ENCODE measurements around the gene KLHDC3. TPM values are rescaled to one million over a fixed set of nuclear protein-coding genes. Genes with fewer than 3 reads are reported as not detected.

The KLHDC3 gene
- total RNA-seq, 2 experiments from 2014 or later = 64.6 to 68.7 TPM

DNA sequence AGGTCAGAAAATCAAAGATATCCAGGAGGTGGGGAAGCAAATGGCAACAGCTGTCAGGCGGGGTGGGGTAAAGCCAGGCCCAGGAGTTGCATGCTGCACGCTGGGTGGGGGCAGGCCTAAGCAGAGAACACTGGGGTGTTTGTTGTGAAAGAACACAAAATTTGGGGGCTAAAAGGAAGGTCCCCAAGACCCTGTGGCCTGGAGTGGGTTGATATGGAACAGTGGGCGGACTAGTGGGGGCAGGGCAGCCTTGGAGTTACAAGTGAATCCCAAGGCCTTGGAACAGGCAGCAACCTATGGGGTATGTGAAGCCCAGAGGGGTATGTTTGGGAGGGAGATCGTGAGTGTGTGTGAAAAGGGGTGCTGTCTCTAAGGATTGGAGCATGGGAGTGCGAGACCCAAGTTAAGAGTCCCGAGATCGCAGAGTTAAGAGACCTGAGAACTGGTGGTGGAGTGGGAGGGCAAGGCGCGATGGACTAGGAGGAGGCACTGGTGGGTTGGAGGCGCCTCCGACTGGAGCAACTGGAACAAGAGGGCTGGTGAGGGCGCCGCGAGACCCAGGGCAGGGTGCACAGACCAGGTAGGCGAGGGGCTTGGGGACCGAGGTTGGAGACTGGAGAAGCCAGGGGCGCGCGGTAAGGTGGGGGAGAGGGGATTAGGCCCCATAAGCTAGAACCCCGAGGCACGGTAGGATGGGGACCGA lies 38.9 kb downstream of the KLHDC3 start:
- H3K4me3 Mint-ChIP-seq = peak overlapping the region; percentile 96
- peak overlapping the region; percentile 93 for H3K27ac Mint-ChIP-seq
- H3K36me3 Mint-ChIP-seq (ENCODE audit: low read depth) = peaks cover 55% of the 10 kb centered on the region
- H3K4me1 Mint-ChIP-seq = peaks cover 47% of the 10 kb centered on the region
- no peak for DNase-seq
- H3K27me3 Mint-ChIP-seq = no peaks in the 10 kb centered on the region
- ChIA-PET POLR2A (interaction anchor here (0.6 to 4.4 kb wide), 17 partner anchors 8 to 331 kb away, joined by 3 to 27 read pairs (median 4); partner anchors contain the start of genes KLHDC3, MEA1, PEX6 and RPL7L1), CTCF (interaction anchor here (1.0 to 2.0 kb wide), 6 partner anchors 19 to 124 kb away, joined by 3 to 7 read pairs (median 4); partner anchors contain the start of genes CNPY3 and KLHDC3)
- no peaks in the 10 kb centered on the region for H3K9me3 Mint-ChIP-seq

DNA sequence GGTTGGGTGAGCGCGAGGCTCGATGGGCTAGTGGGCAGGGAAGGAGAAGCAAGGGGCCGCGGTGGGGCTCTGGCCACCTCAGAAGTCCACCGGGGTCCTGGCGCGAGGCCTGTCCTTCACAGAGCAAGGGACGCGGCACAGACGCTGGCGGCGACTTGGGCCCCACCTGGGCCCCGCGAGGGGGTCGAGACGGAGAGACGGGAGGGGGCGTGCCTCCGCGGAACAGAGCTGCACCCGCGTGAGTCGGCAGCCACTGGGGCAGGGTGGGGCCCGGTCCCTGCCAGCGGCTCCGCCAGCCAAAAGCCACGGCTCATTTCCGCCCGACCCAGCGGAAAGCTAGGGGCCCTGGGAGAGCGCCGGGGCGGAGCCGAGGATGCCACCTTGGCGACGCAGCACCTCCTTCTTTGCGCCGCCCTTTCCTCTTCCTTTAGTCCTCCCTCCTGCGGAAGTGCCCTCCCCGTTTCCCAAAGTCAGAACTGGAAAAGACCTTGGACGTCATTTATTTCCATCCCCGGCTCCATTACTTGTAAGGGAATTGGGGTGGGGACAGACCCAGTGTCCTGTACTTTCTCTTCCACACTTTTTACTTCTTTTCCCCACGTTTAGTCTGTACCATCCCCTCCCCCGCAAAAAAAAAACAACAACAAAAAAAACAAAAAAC lies 39.6 kb downstream of the KLHDC3 start, which contains the start of gene CUL7:
Gene CUL7 (minus strand): TSS at position 307 of the 661 bp plus-strand sequence. CDS start 1,063 bp downstream, outside the sequence.
- peaks cover 54% of the 10 kb centered on the region for H3K4me1 Mint-ChIP-seq
- H3K36me3 Mint-ChIP-seq (ENCODE audit: low read depth) = peaks cover 52% of the 10 kb centered on the region
- POLR2A ChIA-PET = interaction anchor here (0.6 to 4.4 kb wide), 25 partner anchors 9 to 490 kb away, joined by 3 to 27 read pairs (median 3); partner anchors contain the start of genes CNPY3, DNPH1, KLHDC3 and MEA1
- peak within 1 kb of the TSS; percentile 96 for H3K4me3 Mint-ChIP-seq
- DNase-seq = peak; percentile 95
- no peaks in the 10 kb centered on the region for H3K9me3 Mint-ChIP-seq
- peak within 1 kb of the TSS; percentile 93 for H3K27ac Mint-ChIP-seq
- CTCF ChIA-PET = interaction anchor here (0.6 to 2.0 kb wide), 8 partner anchors 21 to 345 kb away, joined by 3 to 7 read pairs (median 4); partner anchors contain the start of genes CNPY3 and KLHDC3
- no peaks in the 10 kb centered on the region for H3K27me3 Mint-ChIP-seq

DNA sequence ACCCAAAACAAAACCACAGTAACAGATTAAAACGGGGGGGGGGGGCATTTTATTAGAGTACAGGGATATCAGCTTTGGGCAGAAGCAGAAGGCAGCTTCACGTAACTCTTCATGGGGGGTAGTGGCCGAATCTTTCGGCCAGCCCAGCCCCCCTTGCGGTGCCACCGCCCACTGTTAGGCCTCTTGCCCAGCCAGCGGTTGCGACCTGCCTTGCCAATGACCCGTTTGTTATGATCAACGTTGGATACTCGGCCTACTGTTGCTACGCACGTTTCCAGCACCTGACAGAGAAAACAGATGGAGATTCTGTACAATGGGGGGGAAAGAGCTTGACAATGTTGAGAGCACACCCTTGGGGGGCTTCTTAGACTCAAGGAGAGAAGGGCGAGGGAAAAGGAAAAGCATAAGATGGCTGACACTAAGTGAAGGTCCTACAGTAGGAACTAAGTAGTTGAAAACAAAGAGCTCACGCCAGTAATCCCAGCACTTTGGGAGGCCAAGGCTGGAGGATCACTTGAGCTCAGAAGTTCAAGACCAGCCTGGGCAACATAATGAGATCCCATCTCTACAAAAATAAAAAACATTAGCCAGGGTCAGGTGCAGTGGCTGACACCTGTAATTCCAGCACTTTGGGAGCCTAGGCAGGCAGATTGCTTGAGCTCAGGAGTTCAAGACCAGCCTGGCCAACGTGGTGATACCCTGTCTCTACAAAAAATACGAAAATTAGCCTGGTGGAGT lies 40.3 kb downstream of the KLHDC3 start:
- Mint-ChIP-seq H3K4me3 (peak overlapping the region; percentile 96), H3K4me1 (peaks cover 59% of the 10 kb centered on the region), H3K27ac (peak overlapping the region; percentile 93), H3K9me3 (no peaks in the 10 kb centered on the region), H3K36me3 (ENCODE audit: low read depth) (peaks cover 52% of the 10 kb centered on the region), H3K27me3 (no peaks in the 10 kb centered on the region)
- ChIA-PET POLR2A (interaction anchor here (0.6 to 4.4 kb wide), 23 partner anchors 9 to 491 kb away, joined by 3 to 27 read pairs (median 4); partner anchors contain the start of genes CNPY3, DNPH1, KLHDC3 and MEA1), CTCF (interaction anchor here (0.5 to 2.0 kb wide), 10 partner anchors 20 to 344 kb away, joined by 3 to 7 read pairs (median 4); partner anchors contain the start of genes CNPY3, KLHDC3 and RPL7L1)
- DNase-seq = no peak

DNA sequence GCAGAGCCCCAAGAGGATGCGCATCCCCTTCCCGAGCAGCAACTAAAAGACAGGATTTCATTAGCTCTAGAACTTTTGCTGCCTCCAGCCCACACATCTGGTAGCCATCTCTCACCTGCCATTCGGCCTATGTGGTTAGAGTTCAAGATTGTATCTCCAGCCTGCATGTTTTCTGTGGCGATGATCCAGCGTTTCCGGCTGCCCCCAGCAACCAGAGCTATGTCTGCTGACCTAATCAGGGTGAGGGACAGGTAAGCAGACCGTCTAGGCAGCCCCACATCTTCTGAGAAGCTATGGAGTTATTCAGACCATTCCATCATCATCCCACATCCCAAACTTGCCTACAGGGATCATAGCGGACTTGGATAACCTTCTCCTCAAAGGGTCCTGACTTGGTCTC lies 41.9 kb downstream of the KLHDC3 start:
- Mint-ChIP-seq H3K9me3 (no peaks in the 10 kb centered on the region), H3K4me1 (peaks cover 65% of the 10 kb centered on the region), H3K27ac (no peak overlapping the region), H3K4me3 (no peak overlapping the region), H3K27me3 (no peaks in the 10 kb centered on the region), H3K36me3 (ENCODE audit: low read depth) (peaks cover 38% of the 10 kb centered on the region)
- ChIA-PET CTCF (no interaction called here), POLR2A (interaction anchor here (1.2 to 3.4 kb wide), 2 partner anchors 42 to 87 kb away, joined by 5 to 18 read pairs; partner anchors contain the start of genes KLHDC3 and MEA1)
- no peak for DNase-seq

DNA sequence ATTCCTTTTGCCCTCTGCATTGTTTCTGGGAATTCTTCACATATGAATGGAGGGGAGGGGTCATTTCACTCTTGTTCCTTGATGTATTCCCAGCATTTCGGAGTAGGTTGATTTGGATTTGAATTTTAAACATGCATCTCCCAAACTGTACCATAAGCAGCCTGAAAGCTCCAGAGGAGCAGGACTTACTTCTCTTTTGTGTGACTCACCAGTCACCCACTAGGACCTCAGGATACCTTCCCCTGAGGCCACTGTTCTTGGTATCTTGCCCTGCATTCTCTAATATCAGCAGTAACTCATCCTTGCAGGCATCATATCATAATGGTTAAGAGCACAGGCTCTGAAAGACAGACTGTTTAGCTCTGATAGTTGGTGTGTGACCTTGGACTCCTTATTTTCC lies 44.5 kb downstream of the KLHDC3 start:
- Mint-ChIP-seq H3K4me1 (peaks cover 48% of the 10 kb centered on the region), H3K36me3 (ENCODE audit: low read depth) (peaks cover 22% of the 10 kb centered on the region), H3K27me3 (no peaks in the 10 kb centered on the region), H3K4me3 (peak overlapping the region; percentile 86), H3K27ac (peak overlapping the region; percentile 88), H3K9me3 (no peaks in the 10 kb centered on the region)
- DNase-seq = no peak
- ChIA-PET POLR2A (interaction anchor here (1.0 to 2.9 kb wide), 11 partner anchors 8 to 129 kb away, joined by 3 to 15 read pairs (median 6); partner anchors contain the start of genes CNPY3, CUL9, KLHDC3 and MEA1), CTCF (interaction anchor here (1.0 to 1.4 kb wide), 2 partner anchors 85 to 113 kb away, joined by 3 to 4 read pairs; no protein-coding TSS in a partner anchor)

GRCh38 chr6:43059168-43060033 lies 45.4 kb downstream of the KLHDC3 start, which contains the start of the genes KLC4 and MRPL2:
Gene KLC4, plus strand, starts transcription at chr6:43059631. Its CDS starts 1,705 bp downstream, at chr6:43061336.
Gene MRPL2, minus strand, starts transcription at chr6:43059434. Its CDS starts 53 bp downstream, at chr6:43059381.
- H3K27me3 Mint-ChIP-seq = no peaks in the 10 kb centered on the region
- CTCF ChIA-PET = interaction anchor here (0.6 to 1.4 kb wide), 5 partner anchors 38 to 130 kb away, joined by 3 to 4 read pairs (median 3); partner anchors contain the start of gene RRP36
- peaks cover 41% of the 10 kb centered on the region for H3K4me1 Mint-ChIP-seq
- no peaks in the 10 kb centered on the region for H3K9me3 Mint-ChIP-seq
- H3K4me3 Mint-ChIP-seq = peak within 1 kb of the TSS; percentile 86
- H3K36me3 Mint-ChIP-seq (ENCODE audit: low read depth) = peaks cover 17% of the 10 kb centered on the region
- peak within 1 kb of the TSS; percentile 88 for H3K27ac Mint-ChIP-seq
- DNase-seq = peak; percentile 99
- POLR2A ChIA-PET = interaction anchor here (0.9 to 2.9 kb wide), 12 partner anchors 9 to 277 kb away, joined by 3 to 15 read pairs (median 6); partner anchors contain the start of genes CNPY3, CUL9, KLHDC3 and MEA1

DNA sequence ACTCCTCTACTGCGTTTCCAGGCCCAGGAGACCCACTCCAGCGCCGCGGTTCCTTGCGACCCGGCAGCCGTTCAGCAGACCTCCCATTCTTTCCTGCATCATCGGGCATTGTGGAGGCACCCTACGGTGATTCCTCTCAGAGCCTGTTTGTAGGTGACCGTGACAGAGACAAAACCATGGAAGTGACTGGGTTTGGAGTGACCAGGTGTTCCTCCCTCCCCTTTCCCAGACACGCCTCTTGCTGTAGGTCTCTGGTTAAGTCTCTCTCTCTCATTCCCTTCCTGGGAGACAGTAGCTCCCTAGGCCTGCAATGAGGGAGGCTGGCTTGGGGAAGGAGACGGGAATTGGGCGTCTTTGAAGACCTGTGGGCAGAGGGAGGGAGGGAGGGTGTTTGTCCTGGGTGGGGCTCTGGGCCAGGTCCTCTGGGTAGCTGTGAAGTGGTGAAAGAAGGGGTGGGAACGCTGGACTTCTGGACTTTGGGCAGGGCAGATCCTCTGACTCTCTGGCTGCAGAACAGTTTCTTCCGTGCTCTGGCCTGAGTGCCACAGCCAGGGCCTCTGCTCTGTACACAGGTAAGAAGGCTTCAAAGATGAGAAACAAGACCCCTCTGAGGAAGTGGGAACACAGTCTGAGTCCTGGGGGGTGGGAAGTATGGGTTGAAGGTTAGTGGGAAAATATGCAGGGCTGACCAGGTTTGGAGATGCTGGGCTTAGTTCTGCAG lies 46.1 kb downstream of the KLHDC3 start:
- Mint-ChIP-seq H3K4me3 (peak overlapping the region; percentile 86), H3K36me3 (ENCODE audit: low read depth) (peaks cover 17% of the 10 kb centered on the region), H3K27me3 (no peaks in the 10 kb centered on the region), H3K9me3 (no peaks in the 10 kb centered on the region), H3K27ac (peak overlapping the region; percentile 88), H3K4me1 (peaks cover 41% of the 10 kb centered on the region)
- ChIA-PET POLR2A (interaction anchor here (0.7 to 2.9 kb wide), 9 partner anchors 10 to 277 kb away, joined by 3 to 15 read pairs (median 5); partner anchors contain the start of genes CNPY3, KLHDC3, MEA1 and PPP2R5D), CTCF (interaction anchor here (0.7 to 1.8 kb wide), 2 partner anchors 83 to 115 kb away, joined by 3 to 4 read pairs; no protein-coding TSS in a partner anchor)
- no peak for DNase-seq

- Mint-ChIP-seq H3K27me3 (no peaks in the 10 kb centered on the region), H3K27ac (no peak overlapping the region), H3K9me3 (no peaks in the 10 kb centered on the region), H3K4me1 (peaks cover 38% of the 10 kb centered on the region), H3K4me3 (peak overlapping the region; percentile 86), H3K36me3 (ENCODE audit: low read depth) (peaks cover 10% of the 10 kb centered on the region)
- no peak for DNase-seq
- ChIA-PET CTCF (interaction anchor here (1.8 kb wide), 1 partner anchor 83 kb away, joined by 4 read pairs; no protein-coding TSS in a partner anchor), POLR2A (interaction anchor here (0.7 to 2.9 kb wide), 3 partner anchors 62 to 278 kb away, joined by 3 to 15 read pairs (median 3); partner anchors contain the start of gene CNPY3)
Measured at GRCh38 chr6:43060755-43061633, 46.9 kb downstream of the KLHDC3 start.

GRCh38 chr6:43061861-43062260 lies 47.8 kb downstream of the KLHDC3 start:
- DNase-seq = no peak
- Mint-ChIP-seq H3K27ac (no peak overlapping the region), H3K36me3 (ENCODE audit: low read depth) (peaks cover 6% of the 10 kb centered on the region), H3K27me3 (no peaks in the 10 kb centered on the region), H3K4me1 (peaks cover 34% of the 10 kb centered on the region), H3K9me3 (no peaks in the 10 kb centered on the region), H3K4me3 (no peak overlapping the region)
- ChIA-PET POLR2A (no interaction called here), CTCF (interaction anchor here (1.8 kb wide), 1 partner anchor 82 kb away, joined by 4 read pairs; no protein-coding TSS in a partner anchor)

- POLR2A ChIA-PET = interaction anchor here (1.1 to 2.6 kb wide), 2 partner anchors 9 to 11 kb away, joined by 4 to 11 read pairs; partner anchors contain the start of gene CUL7
- Mint-ChIP-seq H3K27ac (no peak overlapping the region), H3K9me3 (no peaks in the 10 kb centered on the region)
Measured at GRCh38 chr6:43062818-43063217, 48.8 kb downstream of the KLHDC3 start.

More at GRCh38 chr6:43062818-43063217, 48.8 kb downstream of the KLHDC3 start:
- Mint-ChIP-seq H3K27me3 (no peaks in the 10 kb centered on the region), H3K36me3 (ENCODE audit: low read depth) (peaks cover 2% of the 10 kb centered on the region), H3K4me3 (no peak overlapping the region), H3K4me1 (peaks cover 30% of the 10 kb centered on the region)
- CTCF ChIA-PET = no interaction called here
- no peak for DNase-seq

Data from activated CD4-positive, alpha-beta memory T cell treated with anti-CD3 and anti-CD28 coated beads, Interleukin-2, amount 10 ng/mL, durations not matched to agents 7 days and 5 days (primary cell).